PC-9 (cell line): ENCODE results near the gene KLF7. TPM values are rescaled to one million over a fixed set of nuclear protein-coding genes. Genes with fewer than 3 reads are reported as not detected.

Source experiments
- BruUV-seq: library from RNA; stranded (reverse); fragments of 400-500 nt; replicated peaks from 2 replicates; lab custom pipeline; 2021; lab: Mats Ljungman, UMichigan
- CTCF ChIA-PET: fragments of 300-600 bp; sonication (Branson Sonifier 250); formaldehyde crosslinking; loops from one replicate; lab custom pipeline; 2022; ENCODE audit warnings: antibody characterized with exemption; lab: Charles Lee
- POLR2A ChIA-PET: fragments of 300-600 bp; sonication (Branson Sonifier 250); formaldehyde crosslinking; loops from one replicate; lab custom pipeline; 2022; ENCODE audit warnings: antibody characterized with exemption; ENCODE audit not compliant: unreplicated experiment; lab: Charles Lee
- DNase-seq, 2 experiments: peaks; one replicate each; pipeline versions ENCODE4 v3.0.0 to v3.0.0-alpha.2; 2015 to 2022; ENCODE audit warnings: mixed read lengths in 1 of 2
- H2AFZ ChIP-seq: fragments of 200-600 bp; sonication (generic); 2 replicates; pipeline ENCODE4 v1.8.1; 2017; ENCODE audit warnings: antibody characterized with exemption
- H3F3A ChIP-seq: fragments of 200-600 bp; sonication (generic); 2 replicates; pipeline ENCODE4 v1.8.1; 2017; ENCODE audit warnings: antibody characterized with exemption, mild to moderate bottlenecking, low read depth; ENCODE audit not compliant: insufficient read depth
- H3K27ac ChIP-seq: fragments of 200-600 bp; sonication (generic); 2 replicates; pipeline ENCODE4 v1.6.1; 2016; ENCODE audit warnings: mixed run types
- H3K27me3 ChIP-seq: fragments of 200-600 bp; sonication (generic); 2 replicates; pipeline ENCODE4 v1.6.1; 2016; ENCODE audit warnings: low read depth, mixed run types; ENCODE audit not compliant: insufficient read depth
- H3K36me3 ChIP-seq: fragments of 200-600 bp; sonication (generic); 2 replicates; pipeline ENCODE4 v1.6.1; 2016; ENCODE audit warnings: low read depth, mixed run types
- H3K4me1 ChIP-seq: fragments of 200-600 bp; sonication (generic); replicated peaks from 2 replicates; pipeline ENCODE4 v1.6.1; 2016; ENCODE audit warnings: mixed run types; ENCODE audit not compliant: insufficient read depth
- H3K4me2 ChIP-seq: fragments of 200-600 bp; sonication (generic); 2 replicates; pipeline ENCODE4 v1.6.1; 2017; ENCODE audit warnings: mixed run types
- H3K4me3 ChIP-seq: fragments of 200-600 bp; sonication (generic); 2 replicates; pipeline ENCODE4 v1.6.1; 2016; ENCODE audit warnings: mixed run types
- H3K79me2 ChIP-seq: fragments of 200-600 bp; sonication (generic); 2 replicates; pipeline ENCODE4 v1.6.1; 2017; ENCODE audit warnings: low read depth, mixed run types
- H3K9me2 ChIP-seq: fragments of 200-600 bp; sonication (generic); 2 replicates; pipeline ENCODE4 v1.8.1; 2017; ENCODE audit warnings: mild to moderate bottlenecking; ENCODE audit not compliant: insufficient read depth
- H3K9me3 ChIP-seq: fragments of 200-600 bp; sonication (generic); 2 replicates; pipeline ENCODE4 v1.8.1; 2016; ENCODE audit warnings: low read depth; ENCODE audit not compliant: insufficient read depth
- H4K20me1 ChIP-seq: fragments of 200-600 bp; sonication (generic); 2 replicates; pipeline ENCODE4 v1.8.1; 2017; ENCODE audit not compliant: insufficient read depth
- CTCF ChIP-seq: fragments of 200-600 bp; sonication (generic); conservative IDR thresholded peaks from 2 replicates; pipeline ENCODE4 v1.6.1; 2017; ENCODE audit warnings: mixed run types, antibody characterized with exemption, mild to moderate bottlenecking, moderate library complexity
- EZH2 ChIP-seq: fragments of 200-600 bp; sonication (generic); IDR thresholded peaks from 2 replicates; pipeline ENCODE4 v1.8.0; 2017; ENCODE audit warnings: antibody characterized with exemption, low read depth
- intact Hi-C: fragments of 100-400 bp; cut with micrococcal nuclease; formaldehyde crosslinking; loops from one replicate; pipeline ENCODE4 v1.10.0; 2022; ENCODE audit not compliant: unreplicated experiment
- total RNA-seq: library from RNA; stranded (reverse); gene quantifications from 2 replicates; pipeline ENCODE4 v1.2.3, GENCODE V29; 2021

Gene KLF7
- total RNA-seq, 1 experiment from 2014 or later = 20.0 TPM

GRCh38 chr2:207085110-207085509 is 80.6 kb downstream of the KLF7 start:
- no peaks in the 10 kb centered on the region for H3K9me3 ChIP-seq
- no peak overlapping the region for H3K4me3 ChIP-seq
- intact Hi-C loops = no loop called here
- no peak overlapping the region for H3K27ac ChIP-seq
- H3K79me2 ChIP-seq = no peaks in the 10 kb centered on the region
- TF ChIP-seq CTCF = no peak
- no peak for TF ChIP-seq EZH2
- H3K27me3 ChIP-seq = no peaks in the 10 kb centered on the region
- no peaks in the 10 kb centered on the region for H4K20me1 ChIP-seq
- H3K4me2 ChIP-seq = no peak overlapping the region
- H3K9me2 ChIP-seq = no peaks in the 10 kb centered on the region
- CTCF ChIA-PET = no interaction called here
- no peak overlapping the region for H2AFZ ChIP-seq
- no peaks in the 10 kb centered on the region for H3K4me1 ChIP-seq
- BruUV-seq = no TSS peak
- H3K36me3 ChIP-seq = no peaks in the 10 kb centered on the region; the same call in 1 of the 2 replicates
- DNase-seq = no peak
- POLR2A ChIA-PET = no interaction called here
- H3F3A ChIP-seq = no peaks in the 10 kb centered on the region

DNA sequence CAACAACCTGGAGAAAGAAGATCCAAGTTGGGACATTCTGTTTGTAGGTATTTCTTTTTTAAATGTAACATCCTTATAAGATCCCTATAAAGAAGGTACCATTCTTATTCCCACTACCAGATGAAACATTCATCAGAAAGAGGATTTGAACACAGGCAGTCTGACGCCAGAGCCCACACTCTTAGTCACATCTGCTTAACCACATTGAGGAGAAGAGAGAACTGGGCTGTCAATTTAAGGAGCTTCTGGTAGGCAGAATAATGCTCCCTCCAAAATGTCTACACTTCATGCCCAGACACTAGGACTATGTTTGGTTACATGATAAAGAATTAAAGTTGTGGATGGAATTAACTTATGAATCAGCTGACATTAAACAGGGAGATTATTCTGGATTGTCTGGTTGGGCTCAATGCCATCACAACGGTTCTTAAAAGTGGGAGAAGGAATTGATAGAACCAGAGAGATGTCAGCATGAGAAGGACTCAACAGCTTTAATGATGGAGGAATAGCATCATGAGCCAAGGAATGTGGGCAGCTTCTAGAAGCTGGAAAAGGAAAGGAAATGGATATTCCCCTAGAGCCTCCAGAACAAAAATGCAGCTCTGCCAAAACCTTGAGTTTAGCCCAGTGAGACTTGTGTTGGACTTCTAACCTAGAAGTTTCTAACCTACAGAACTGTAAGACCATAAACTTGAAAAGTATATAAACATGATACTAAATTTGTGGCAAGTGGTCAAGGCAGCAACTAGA is 82.2 kb downstream of the KLF7 start:
- no peaks in the 10 kb centered on the region for H3F3A ChIP-seq
- CTCF ChIA-PET = no interaction called here
- H3K27ac ChIP-seq = no peak overlapping the region
- BruUV-seq = no TSS peak
- no peaks in the 10 kb centered on the region for H3K27me3 ChIP-seq
- no peaks in the 10 kb centered on the region for H3K79me2 ChIP-seq
- POLR2A ChIA-PET = no interaction called here
- H3K4me1 ChIP-seq = no peaks in the 10 kb centered on the region
- no peak overlapping the region for H3K4me3 ChIP-seq
- intact Hi-C loops = no loop called here
- TF ChIP-seq CTCF (no peak), EZH2 (no peak)
- no peaks in the 10 kb centered on the region; the same call in 1 of the 2 replicates for H3K36me3 ChIP-seq
- no peaks in the 10 kb centered on the region for H3K9me3 ChIP-seq
- H4K20me1 ChIP-seq = no peaks in the 10 kb centered on the region
- H2AFZ ChIP-seq = no peak overlapping the region
- no peak overlapping the region for H3K4me2 ChIP-seq
- no peaks in the 10 kb centered on the region for H3K9me2 ChIP-seq
- DNase-seq = no peak

DNA sequence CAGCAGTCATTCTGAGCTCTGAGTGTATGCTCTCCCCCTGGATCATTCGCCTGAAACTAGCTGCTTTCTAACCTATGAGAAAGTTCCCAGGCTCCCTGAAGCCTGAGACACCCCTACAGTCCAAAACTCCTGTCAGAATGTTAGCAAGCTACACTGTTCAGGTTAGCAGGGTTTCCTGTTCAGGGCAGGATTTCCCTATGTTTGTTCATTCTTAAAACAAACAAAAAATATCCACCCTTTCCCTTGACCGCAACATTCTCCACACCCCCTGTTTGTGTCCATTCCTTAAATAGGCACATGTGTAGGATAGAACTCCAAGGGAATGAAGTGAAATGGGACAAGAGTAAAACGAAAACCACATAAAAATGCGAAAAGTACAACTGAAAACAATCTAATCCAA is 83.1 kb downstream of the KLF7 start:
- Histone ChIP-seq H3K79me2 (no peaks in the 10 kb centered on the region), H3K36me3 (no peaks in the 10 kb centered on the region; the same call in 1 of the 2 replicates), H3F3A (no peaks in the 10 kb centered on the region), H3K9me2 (no peaks in the 10 kb centered on the region), H4K20me1 (no peaks in the 10 kb centered on the region), H3K4me2 (no peak overlapping the region), H2AFZ (no peak overlapping the region), H3K27ac (no peak overlapping the region), H3K4me1 (no peaks in the 10 kb centered on the region), H3K9me3 (no peaks in the 10 kb centered on the region), H3K27me3 (no peaks in the 10 kb centered on the region), H3K4me3 (no peak overlapping the region)
- DNase-seq = no peak
- ChIA-PET CTCF (no interaction called here), POLR2A (no interaction called here)
- intact Hi-C loops = no loop called here
- no TSS peak for BruUV-seq
- TF ChIP-seq CTCF = no peak
- no peak for TF ChIP-seq EZH2
